Nephron (organoid): ENCODE measurements around the gene CAMTA1.
A peak's percentile ranks its signal among the peaks of the same experiment; 100 is the strongest.

ENCODE experiments used
- H3K27ac Mint-ChIP-seq, 3 experiments: 2 replicates each; pipeline ENCODE4 v1.8.0; 2020; ENCODE audit warnings: mixed read lengths in 3 of 3, mild to moderate bottlenecking in 2 of 3, moderate library complexity in 1 of 3
- H3K27me3 Mint-ChIP-seq: 2 replicates; pipeline ENCODE4 v1.8.0; 2021; ENCODE audit warnings: low read depth, mild to moderate bottlenecking, moderate library complexity, mixed read lengths
- H3K36me3 Mint-ChIP-seq: 2 replicates; pipeline ENCODE4 v1.8.0; 2020; ENCODE audit warnings: low read depth, mixed read lengths
- H3K4me1 Mint-ChIP-seq: 2 replicates; pipeline ENCODE4 v1.8.0; 2020; ENCODE audit warnings: mixed read lengths
- H3K4me3 Mint-ChIP-seq, 3 experiments: 2 replicates each; pipeline ENCODE4 v1.8.0; 2020; ENCODE audit warnings: mild to moderate bottlenecking in 3 of 3, mixed read lengths in 3 of 3, moderate library complexity in 2 of 3
- H3K9me3 Mint-ChIP-seq: 2 replicates; pipeline ENCODE4 v1.8.0; 2020; ENCODE audit warnings: mixed read lengths
- TF ChIP-seq, protein P1 (sequence below), 3 experiments: fragments of 200-600 bp; sonication (generic); IDR thresholded peaks; one replicate each; pipeline ENCODE4 v1.5.0; 2021; ENCODE audit warnings: antibody characterized with exemption in 3 of 3; ENCODE audit not compliant: unreplicated experiment in 3 of 3

The CAMTA1 gene

DNA sequence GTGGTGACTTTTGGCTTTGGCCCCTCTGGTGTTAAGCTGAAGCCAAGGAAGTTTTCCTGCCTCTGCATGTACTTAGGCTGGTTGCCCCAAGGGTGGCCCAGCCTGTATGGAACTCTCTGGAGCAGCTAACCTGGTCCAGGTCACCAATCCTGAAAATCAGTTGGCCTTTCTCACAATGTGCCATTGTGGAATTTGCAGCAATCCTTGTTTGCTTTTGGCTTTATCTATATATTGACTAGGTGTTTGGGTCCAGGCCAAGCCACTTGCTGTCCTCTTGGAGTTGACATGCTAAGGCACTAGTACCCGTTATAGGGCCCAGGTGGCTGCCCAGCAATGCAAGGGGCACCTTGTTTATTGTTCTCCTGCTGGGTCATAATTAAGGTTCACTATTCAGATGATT lies 124.6 kb downstream of the CAMTA1 start:
- Mint-ChIP-seq H3K9me3 (peaks cover 5% of the 10 kb centered on the region), H3K27me3 (no peaks in the 10 kb centered on the region), H3K27ac (peak overlapping the region in 1 of 3 experiments; percentile 96), H3K4me1 (peaks cover 66% of the 10 kb centered on the region), H3K4me3 (no peak overlapping the region), H3K36me3 (peaks cover 3% of the 10 kb centered on the region)
- TF ChIP-seq, protein P1, sequence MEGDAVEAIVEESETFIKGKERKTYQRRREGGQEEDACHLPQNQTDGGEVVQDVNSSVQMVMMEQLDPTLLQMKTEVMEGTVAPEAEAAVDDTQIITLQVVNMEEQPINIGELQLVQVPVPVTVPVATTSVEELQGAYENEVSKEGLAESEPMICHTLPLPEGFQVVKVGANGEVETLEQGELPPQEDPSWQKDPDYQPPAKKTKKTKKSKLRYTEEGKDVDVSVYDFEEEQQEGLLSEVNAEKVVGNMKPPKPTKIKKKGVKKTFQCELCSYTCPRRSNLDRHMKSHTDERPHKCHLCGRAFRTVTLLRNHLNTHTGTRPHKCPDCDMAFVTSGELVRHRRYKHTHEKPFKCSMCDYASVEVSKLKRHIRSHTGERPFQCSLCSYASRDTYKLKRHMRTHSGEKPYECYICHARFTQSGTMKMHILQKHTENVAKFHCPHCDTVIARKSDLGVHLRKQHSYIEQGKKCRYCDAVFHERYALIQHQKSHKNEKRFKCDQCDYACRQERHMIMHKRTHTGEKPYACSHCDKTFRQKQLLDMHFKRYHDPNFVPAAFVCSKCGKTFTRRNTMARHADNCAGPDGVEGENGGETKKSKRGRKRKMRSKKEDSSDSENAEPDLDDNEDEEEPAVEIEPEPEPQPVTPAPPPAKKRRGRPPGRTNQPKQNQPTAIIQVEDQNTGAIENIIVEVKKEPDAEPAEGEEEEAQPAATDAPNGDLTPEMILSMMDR (IDR thresholded peaks at IDR 0.05; ENCODE audit: unreplicated experiment in 3 of 3): no peak

DNA sequence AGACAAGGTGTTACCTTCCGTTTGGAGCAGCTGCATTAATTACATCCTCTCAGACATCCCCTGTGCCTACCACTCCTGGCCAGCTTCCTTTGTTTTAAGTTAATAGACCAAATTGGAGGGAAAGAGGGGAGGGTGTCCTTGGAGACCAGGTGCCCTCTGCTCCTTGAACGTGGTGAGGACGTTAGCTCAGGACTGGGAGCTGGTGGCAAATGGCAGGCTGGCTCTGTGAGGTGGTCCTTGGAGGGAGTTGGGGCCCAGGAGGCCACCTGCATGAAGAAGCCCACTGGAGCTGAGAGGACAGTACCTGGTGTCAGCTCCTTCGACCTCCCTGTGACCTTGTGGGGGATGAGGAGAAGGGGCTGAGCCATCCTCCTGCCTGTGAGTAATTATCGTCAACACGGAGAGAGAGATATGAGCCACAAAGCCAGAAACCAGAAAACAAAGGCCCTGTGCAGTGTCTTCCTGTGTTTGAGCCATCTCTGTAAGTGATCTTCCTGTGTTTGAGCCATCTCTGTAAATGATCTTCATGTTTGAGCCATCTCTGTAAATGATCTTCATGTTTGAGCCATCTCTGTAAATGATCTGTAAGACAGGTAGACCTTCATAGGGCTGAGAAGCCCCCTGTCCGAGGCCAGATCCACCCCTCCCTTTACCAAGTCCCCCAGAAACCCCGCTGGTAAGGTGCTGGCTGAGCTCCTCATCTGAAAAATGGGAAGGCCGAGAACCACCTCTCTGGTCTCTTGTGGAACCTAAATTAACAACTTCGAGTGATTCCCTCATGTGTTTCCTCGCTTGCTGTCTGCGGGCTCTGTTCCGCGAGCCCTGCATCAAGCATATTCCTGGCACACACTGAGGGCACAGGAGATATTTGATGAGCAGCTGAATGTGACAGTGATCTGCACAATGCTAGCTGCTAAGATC lies 126.0 kb downstream of the CAMTA1 start:
- peaks cover 68% of the 10 kb centered on the region for H3K4me1 Mint-ChIP-seq
- H3K36me3 Mint-ChIP-seq: peaks cover 3% of the 10 kb centered on the region
- peak overlapping the region in 1 of 3 experiments; percentile 1 for H3K4me3 Mint-ChIP-seq
- no peaks in the 10 kb centered on the region for H3K27me3 Mint-ChIP-seq
- TF ChIP-seq, protein P1 (IDR thresholded peaks at IDR 0.05; ENCODE audit: unreplicated experiment in 3 of 3): no peak
- peaks cover 5% of the 10 kb centered on the region for H3K9me3 Mint-ChIP-seq
- H3K27ac Mint-ChIP-seq: peak overlapping the region; percentile 87 to 96 (median 95)

DNA sequence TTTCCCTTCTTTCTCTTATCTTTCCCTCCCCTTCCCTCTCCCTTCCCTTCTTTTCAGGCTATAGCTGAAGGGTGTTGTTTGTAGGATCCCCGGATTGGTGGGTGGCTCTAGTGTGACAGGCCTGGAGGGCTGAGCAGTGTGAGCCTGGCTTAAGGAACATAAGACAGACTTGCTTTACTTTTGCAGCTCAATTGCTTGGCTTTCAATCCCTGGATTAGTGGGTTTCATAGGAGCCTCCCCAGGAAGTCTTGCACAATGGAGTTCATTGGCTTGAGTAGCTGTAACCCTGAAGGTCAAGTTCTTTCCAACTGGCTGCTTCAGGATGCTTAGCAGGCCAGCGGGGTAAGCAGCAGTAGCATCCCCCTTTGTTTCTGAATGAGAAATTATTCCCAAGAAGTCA lies 126.7 kb downstream of the CAMTA1 start:
- Mint-ChIP-seq H3K9me3 (peaks cover 5% of the 10 kb centered on the region), H3K27ac (peak overlapping the region; percentile 87 to 96 (median 95)), H3K36me3 (peaks cover 3% of the 10 kb centered on the region), H3K4me3 (peak overlapping the region in 1 of 3 experiments; percentile 10), H3K27me3 (no peaks in the 10 kb centered on the region), H3K4me1 (peaks cover 68% of the 10 kb centered on the region)
- TF ChIP-seq, protein P1 (IDR thresholded peaks at IDR 0.05; ENCODE audit: unreplicated experiment in 3 of 3): no peak

DNA sequence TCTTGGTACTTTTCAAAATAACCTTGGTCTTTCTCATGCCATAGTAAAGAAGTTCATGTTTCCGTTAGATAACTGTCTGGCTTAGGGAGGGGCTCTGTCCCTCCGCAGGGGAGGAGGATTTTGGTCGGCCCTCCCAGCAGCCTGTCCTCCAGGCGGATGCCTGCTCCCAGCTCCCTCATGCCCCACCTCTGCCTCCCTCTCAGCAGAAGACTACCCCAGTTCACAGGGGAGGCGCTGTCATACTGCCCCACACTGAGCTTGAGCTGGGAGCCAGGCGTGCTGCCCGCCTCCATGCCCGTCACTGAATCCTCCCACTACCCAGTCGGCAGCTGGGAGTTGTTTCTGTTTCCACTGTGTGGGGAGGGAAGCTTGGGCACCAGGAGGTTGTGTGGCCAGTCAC lies 127.3 kb downstream of the CAMTA1 start:
- peaks cover 3% of the 10 kb centered on the region for H3K36me3 Mint-ChIP-seq
- peak overlapping the region; percentile 87 to 96 (median 95) for H3K27ac Mint-ChIP-seq
- TF ChIP-seq, protein P1 (IDR thresholded peaks at IDR 0.05; ENCODE audit: unreplicated experiment in 3 of 3): no peak
- H3K4me1 Mint-ChIP-seq: peaks cover 71% of the 10 kb centered on the region
- H3K9me3 Mint-ChIP-seq: peaks cover 5% of the 10 kb centered on the region
- H3K4me3 Mint-ChIP-seq: no peak overlapping the region
- no peaks in the 10 kb centered on the region for H3K27me3 Mint-ChIP-seq

DNA sequence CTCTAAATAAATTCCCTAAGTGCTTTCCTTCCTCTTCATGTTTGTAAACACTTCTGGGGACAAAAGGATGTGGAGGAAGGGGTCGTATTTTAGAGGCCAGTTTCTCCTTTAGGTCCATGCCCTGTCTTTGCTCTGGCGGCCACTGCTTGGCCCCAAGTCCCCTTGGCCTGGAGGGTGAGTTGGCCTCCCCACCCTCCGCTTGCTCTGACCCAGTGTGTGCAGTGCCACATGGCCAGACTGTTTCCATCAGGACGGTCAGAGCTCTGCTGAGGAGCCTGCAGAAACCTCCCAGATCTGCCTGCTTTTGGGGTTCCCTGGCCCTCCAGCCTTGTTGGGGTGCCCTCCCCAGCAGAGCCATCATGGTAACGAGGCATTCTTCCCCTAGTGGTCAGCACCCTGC lies 127.8 kb downstream of the CAMTA1 start:
- Mint-ChIP-seq H3K4me3 (peak overlapping the region in 1 of 3 experiments; percentile 13), H3K4me1 (peaks cover 72% of the 10 kb centered on the region), H3K9me3 (peaks cover 5% of the 10 kb centered on the region), H3K36me3 (peaks cover 3% of the 10 kb centered on the region), H3K27me3 (no peaks in the 10 kb centered on the region), H3K27ac (peak overlapping the region in 2 of 3 experiments; percentile 87 to 96)
- TF ChIP-seq, protein P1 (IDR thresholded peaks at IDR 0.05; ENCODE audit: unreplicated experiment in 3 of 3): no peak
